ENCODE results near the gene LRRC7.

LRRC7 gene

GRCh38 chr1:69567652-69568420 lies at the start of gene LRRC7:
LRRC7 (plus strand) TSS chr1:69567922; CDS start chr1:69568640, 718 bp downstream.
- ATAC-seq (peak; percentile 67), DNase-seq (peak; percentile 23)

DNA sequence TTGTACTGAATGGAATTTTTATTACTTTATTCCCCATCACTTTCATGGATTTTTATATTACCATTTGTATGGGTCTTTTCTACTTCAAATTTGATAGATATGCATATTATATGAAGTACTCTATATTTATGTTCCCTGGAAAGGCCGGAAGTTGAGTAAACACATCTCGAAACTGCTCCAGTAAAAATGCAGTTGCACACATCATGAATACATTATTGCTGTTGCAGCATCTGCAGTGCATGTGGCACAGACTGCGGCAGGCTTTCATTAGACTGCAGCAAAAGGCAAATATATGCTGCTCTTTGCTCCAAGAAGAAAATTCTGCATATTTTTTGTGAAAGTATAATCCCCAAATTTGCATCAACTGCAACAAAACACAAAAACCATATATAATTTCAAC lies 48.7 kb upstream of the LRRC7 start:
- ATAC-seq (no peak), DNase-seq (no peak)

- no peak for ATAC-seq
- DNase-seq: no peak
Observed at GRCh38 chr1:69520326-69520725, 47.4 kb upstream of the LRRC7 start.

DNA sequence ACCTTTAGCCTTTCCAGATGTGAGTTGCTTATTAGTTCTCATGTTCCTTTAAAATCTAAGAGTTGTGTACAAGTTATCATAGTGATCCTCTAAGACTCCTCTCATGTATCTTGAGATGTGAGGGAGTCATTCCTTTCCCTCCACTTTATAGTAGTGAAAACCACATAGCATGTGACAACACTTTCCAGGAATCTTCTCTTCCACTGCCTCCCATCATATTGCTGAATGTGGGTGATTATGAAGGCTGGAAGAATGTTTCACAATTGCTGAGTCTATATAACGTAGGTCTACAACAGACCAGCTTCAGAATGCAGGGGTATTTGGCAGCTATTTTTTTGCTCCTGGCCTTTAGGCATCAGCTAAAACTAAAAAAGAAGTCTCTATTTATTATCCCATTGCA lies 44.7 kb upstream of the LRRC7 start:
- ATAC-seq (no peak), DNase-seq (no peak)

GRCh38 chr1:69523461-69523860 lies 44.3 kb upstream of the LRRC7 start:
- ATAC-seq (no peak), DNase-seq (no peak)

GRCh38 chr1:69524015-69524414 lies 43.7 kb upstream of the LRRC7 start:
- no peak for ATAC-seq
- DNase-seq: no peak

DNA sequence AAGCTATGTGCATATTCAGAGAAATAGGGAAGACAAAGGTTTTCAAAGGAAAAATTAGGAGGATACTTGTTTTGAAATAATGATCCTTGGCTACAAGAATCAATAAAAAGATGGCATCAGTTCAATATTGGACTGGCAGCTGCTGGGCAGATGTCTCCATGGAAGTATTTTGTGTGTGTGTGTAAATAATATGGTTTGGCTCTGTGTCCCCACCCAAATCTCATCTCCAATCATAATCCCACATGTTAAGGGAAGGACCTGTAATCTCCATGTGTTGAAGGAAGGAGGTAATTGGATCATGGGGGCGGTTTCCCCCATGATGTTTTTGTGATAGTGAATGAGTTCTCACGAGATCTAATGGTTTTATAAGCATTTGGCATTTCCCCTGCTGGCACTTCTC lies 40.4 kb upstream of the LRRC7 start:
- DNase-seq: no peak
- ATAC-seq: no peak

DNA sequence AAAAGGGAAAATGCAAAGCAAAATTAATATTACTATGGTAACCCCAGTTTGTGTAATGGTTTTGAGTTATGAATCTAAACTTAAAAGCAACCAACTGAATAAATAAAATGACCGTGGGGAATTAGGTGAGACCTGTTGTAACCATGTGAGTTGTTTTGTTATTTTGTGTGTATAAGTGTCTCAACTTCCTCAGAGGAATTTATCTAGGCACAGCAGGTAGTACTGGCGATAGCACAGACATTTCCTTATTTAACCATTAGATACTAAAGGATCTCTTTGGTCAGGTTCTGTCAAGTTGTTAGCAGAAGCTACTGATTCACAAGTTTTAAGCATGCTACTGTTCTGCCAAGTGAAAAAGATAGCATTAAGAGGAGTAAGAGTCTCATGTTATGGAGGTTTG lies 39.3 kb upstream of the LRRC7 start:
- DNase-seq (no peak), ATAC-seq (no peak)

DNA sequence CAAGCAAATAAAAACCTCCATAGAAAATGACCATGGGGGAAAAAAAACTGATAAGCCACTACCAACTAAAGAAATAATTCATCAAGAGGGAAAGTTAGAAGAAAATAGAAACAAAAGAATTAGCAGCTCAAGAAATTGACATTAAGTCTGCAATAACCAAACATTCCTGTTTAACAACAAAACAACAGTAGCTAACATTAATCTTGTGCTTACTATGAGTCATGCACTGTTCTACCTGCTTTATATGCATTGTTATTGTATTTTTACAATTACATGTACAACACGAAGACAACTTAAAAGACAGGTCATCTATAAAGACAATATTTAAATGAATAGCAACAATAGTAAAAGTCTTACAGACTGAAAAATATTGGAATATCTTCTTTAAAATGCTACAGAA lies 34.4 kb upstream of the LRRC7 start:
- DNase-seq: no peak
- ATAC-seq: no peak

DNA sequence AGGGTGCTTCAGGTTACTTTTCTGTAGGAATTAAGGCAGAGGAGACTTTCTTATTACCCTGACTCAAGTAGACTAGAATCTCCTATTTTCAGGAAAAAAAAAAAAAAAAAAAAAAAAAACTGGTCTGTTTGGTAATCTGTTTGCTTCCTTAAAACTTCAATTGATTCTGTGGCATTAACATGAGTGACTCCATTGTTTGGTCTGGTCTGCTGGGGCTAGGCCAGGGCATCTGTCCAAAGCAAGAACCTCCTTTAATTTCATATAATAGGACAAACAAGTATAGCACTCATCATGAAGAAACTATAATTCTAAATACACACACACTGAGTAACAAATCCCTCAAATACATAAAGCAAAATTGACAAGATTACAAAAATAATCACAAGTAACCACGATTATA lies 32.9 kb upstream of the LRRC7 start:
- ATAC-seq (no peak), DNase-seq (no peak)

DNA sequence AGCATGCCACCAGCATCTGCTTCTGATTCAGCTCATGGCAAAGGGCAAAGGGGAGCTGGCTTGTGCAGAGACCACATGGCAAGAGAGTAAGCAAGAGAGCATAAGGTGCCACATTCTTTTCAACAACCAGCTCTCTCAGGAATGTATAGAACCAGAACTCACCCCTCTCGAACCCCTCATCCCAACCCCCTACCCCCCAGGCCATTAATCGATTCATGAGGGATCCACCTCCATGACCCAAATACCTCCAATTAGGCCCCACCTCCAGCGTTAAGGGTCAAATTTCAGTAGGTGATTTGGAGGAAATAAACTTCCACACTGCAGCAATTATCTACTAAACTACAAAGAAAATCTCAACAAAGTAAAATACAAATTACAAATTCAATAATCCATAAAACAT lies 32.2 kb upstream of the LRRC7 start:
- DNase-seq: no peak
- ATAC-seq: no peak

DNA sequence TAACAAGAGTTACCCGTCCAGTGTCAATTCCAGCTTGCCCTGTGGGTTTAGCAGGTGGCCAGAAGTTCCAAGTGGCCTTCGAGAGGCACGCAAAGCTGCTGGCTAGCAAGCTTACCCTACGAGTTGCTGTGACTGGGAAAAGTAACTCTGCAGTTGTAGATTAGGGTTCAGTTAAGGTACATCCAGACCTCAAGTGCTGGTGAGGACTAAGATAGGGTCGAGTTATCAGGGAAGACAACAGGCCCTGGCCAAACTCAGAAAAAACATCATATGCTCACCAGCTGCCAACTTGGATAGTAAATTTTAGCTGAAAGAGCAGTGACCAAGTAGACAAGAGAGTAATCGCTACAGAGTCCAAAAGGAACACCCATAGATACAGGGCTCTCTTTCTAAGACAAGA lies 27.7 kb upstream of the LRRC7 start:
- ATAC-seq (no peak), DNase-seq (no peak)

- DNase-seq: no peak
- ATAC-seq: no peak
Observed at GRCh38 chr1:69551476-69552324, 16.0 kb upstream of the LRRC7 start.

DNA sequence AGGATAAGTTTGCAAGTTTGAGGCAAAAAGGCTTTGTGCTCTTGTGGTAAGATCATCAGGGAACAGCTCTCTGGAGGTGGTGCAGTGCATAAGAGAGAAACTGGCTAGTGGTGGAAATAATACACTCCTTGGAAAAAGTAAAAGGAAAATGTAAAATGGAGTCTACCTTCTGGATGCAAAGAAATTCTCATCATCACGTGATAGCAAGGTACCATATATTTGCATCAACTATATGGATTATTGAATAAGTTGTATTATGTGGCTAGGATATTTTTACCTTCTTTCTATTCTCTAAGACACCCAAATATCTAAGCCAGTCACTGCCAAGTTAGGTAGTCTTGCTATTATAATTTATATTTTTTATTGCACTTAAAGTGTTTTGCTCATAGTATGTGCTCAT lies 14.0 kb upstream of the LRRC7 start:
- ATAC-seq (no peak), DNase-seq (no peak)

DNA sequence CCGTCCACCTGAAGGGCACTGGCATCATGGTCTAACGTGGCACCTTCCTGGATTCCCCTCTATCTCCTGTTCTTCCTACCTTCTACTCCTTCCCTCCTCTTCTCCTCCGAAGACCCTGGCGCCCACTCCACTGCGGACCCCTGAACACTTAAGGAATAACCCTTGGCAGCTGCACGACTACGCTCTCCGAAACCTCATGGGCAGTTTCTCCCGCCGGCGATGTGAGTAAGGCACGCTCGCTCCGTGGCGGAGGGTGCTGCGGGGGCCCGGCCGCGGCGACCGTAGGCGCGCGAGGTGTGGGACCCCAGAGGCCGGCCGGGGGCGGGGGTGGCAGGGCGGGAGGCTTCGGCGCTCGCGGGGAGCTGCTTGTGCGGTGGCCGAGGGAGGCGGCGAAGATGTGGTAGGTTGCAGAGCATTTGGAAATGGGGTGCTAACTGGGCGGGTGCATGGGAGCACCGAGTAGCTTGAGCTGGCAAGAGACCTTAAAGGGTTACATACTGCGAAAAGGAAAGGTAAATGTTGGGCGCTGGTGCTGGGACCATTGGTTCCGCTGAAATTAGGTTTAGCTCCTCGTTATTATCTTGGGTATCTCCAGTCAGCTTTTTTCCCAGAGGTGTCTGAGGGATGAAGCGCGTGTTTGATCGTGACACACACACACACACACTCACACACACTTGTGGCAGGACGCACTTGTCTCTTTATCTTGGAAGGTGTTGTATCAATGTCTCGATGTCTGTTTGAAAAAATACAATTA lies 876 bp downstream of the LRRC7 start:
- ATAC-seq: no peak
- no peak for DNase-seq

DNA sequence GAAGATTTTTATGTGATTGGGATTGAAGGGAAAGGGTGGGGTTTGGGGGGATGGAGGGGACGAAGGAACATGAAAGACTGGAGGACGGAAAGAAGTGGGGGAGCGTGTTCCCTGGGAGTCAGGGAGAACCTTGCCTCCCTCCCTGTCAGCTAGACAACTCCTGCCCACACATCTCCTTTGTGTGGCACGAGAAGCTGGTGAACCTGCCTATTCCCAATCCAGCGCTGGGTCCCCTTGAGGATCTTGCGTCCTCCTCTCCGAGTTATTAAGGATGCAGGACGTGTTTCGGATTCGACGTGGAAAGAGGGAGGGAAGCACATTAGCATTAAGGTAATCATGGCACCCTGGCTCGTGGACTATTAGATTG lies 1.4 kb downstream of the LRRC7 start:
- no peak for ATAC-seq
- no peak for DNase-seq

- ATAC-seq (no peak), DNase-seq (no peak)
Observed at GRCh38 chr1:69569576-69570328, 2.0 kb downstream of the LRRC7 start.

DNA sequence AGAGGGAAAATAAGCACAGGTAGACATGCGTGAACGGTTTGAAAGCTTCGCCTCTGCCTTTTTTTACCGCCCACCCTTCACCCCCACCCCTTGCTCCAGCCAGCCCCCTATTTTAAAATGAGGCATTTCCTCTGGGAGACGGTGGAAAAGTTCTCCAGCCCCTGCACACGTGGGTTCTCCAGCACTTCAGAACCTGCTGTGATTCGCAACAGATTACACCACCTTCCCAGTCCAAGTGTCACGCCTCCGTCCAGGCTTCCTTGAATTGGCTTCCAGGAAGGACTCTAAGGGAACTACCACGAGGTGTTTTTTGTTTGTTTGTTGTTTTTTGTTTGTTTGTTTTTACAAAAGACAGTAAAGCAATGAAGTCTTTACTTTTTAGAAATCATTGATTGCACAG lies 2.6 kb downstream of the LRRC7 start:
- ATAC-seq: no peak

DNA sequence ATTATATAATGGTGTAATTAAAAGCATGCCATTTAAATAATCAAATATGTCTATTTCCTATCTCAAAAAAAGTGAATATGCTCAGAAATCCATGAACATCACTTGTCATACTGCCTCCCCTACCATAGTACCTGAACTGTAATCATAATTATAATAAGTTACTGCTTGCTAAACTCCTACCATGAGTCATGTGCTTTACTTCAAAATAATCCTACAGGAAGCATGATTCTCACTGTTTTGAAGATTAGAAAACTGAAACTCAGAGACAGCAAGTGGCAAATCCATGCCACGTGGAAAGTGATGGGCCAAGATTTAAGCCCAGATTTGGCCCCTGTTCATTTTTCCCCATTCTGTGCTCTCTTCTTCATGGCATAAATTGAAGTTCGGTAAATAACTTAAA lies 5.2 kb downstream of the LRRC7 start:
- no peak for DNase-seq
- ATAC-seq: no peak

More for the DNA sequence above, 2.6 kb downstream of the LRRC7 start:
- DNase-seq: no peak

- DNase-seq (no peak), ATAC-seq (no peak)
Observed at GRCh38 chr1:69573911-69574310, 6.2 kb downstream of the LRRC7 start.

GRCh38 chr1:69585666-69586065 lies 17.9 kb downstream of the LRRC7 start:
- ATAC-seq (no peak), DNase-seq (no peak)

DNA sequence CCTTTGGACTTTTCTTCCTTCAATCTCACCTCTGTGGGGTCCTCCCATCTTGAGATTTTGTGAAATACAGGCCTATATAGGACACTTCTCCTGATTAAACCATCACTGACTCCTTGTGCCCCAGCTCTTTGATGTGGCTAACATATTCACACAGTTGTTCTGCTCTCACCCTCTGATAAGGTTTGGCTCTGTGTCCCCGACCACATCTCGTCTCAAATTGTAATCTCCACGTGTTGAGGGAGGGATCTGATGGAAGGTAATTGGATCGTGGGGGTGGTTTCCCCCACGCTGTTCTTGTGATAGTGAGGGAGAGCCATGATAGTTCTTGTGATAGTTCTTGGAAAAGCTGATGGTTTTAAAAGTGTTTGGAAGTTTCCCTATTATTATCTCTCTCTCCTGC lies 19.7 kb downstream of the LRRC7 start:
- DNase-seq (no peak), ATAC-seq (peak; percentile 36)
